IPS-15b (cell line): Measurements from ENCODE around the gene LRP5.

ENCODE experiments used
- H3K27me3 ChIP-seq: one replicate; pipeline ENCODE4 v1.6.1; 2013; ENCODE audit warnings: low read length; ENCODE audit not compliant: control insufficient read depth, insufficient read depth
- H3K36me3 ChIP-seq: one replicate; pipeline ENCODE4 v1.6.1; 2013; ENCODE audit warnings: low read length; ENCODE audit not compliant: control insufficient read depth, insufficient read depth
- H3K4me1 ChIP-seq: one replicate; pipeline ENCODE4 v1.6.1; 2013; ENCODE audit warnings: mild to moderate bottlenecking, low read length; ENCODE audit not compliant: control insufficient read depth, insufficient read depth
- H3K4me3 ChIP-seq: one replicate; pipeline ENCODE4 v1.5.1; 2013; ENCODE audit warnings: low read depth, low read length
- H3K9ac ChIP-seq: one replicate; pipeline ENCODE4 v1.6.1; 2013; ENCODE audit warnings: low read depth, mild to moderate bottlenecking, low read length
- H3K9me3 ChIP-seq: one replicate; pipeline ENCODE4 v1.6.1; 2013; ENCODE audit warnings: mild to moderate bottlenecking, low read length; ENCODE audit not compliant: control insufficient read depth, insufficient read depth

LRP5 gene

GRCh38 chr11:68345776-68346461 lies 33.5 kb downstream of the LRP5 start:
- H3K4me3 ChIP-seq = no peak overlapping the region
- H3K4me1 ChIP-seq = peaks cover 2% of the 10 kb centered on the region
- H3K9me3 ChIP-seq = peaks cover 3% of the 10 kb centered on the region
- no peak overlapping the region for H3K9ac ChIP-seq
- peaks cover 2% of the 10 kb centered on the region for H3K36me3 ChIP-seq
- H3K27me3 ChIP-seq = no peaks in the 10 kb centered on the region

- H3K9ac ChIP-seq = no peak overlapping the region
- peaks cover 3% of the 10 kb centered on the region for H3K9me3 ChIP-seq
- peaks cover 2% of the 10 kb centered on the region for H3K4me1 ChIP-seq
- H3K27me3 ChIP-seq = no peaks in the 10 kb centered on the region
- peaks cover 7% of the 10 kb centered on the region for H3K36me3 ChIP-seq
- no peak overlapping the region for H3K4me3 ChIP-seq
Measured at GRCh38 chr11:68346462-68346790, 34.0 kb downstream of the LRP5 start.

- H3K4me1 ChIP-seq = peaks cover 2% of the 10 kb centered on the region
- no peak overlapping the region for H3K4me3 ChIP-seq
- no peak overlapping the region for H3K9ac ChIP-seq
- peaks cover 3% of the 10 kb centered on the region for H3K9me3 ChIP-seq
- H3K27me3 ChIP-seq = no peaks in the 10 kb centered on the region
- H3K36me3 ChIP-seq = peaks cover 12% of the 10 kb centered on the region
Measured at GRCh38 chr11:68347345-68347744, 35.0 kb downstream of the LRP5 start.

- Histone ChIP-seq H3K9me3 (peaks cover 3% of the 10 kb centered on the region), H3K9ac (no peak overlapping the region), H3K36me3 (peaks cover 15% of the 10 kb centered on the region), H3K27me3 (no peaks in the 10 kb centered on the region), H3K4me3 (no peak overlapping the region), H3K4me1 (no peaks in the 10 kb centered on the region)
Measured at GRCh38 chr11:68347841-68348240, 35.5 kb downstream of the LRP5 start.

- peaks cover 3% of the 10 kb centered on the region for H3K9me3 ChIP-seq
- H3K4me1 ChIP-seq = no peaks in the 10 kb centered on the region
- no peak overlapping the region for H3K4me3 ChIP-seq
- H3K27me3 ChIP-seq = no peaks in the 10 kb centered on the region
- H3K36me3 ChIP-seq = peaks cover 19% of the 10 kb centered on the region
- no peak overlapping the region for H3K9ac ChIP-seq
Measured at GRCh38 chr11:68349461-68350249, 37.3 kb downstream of the LRP5 start.

- Histone ChIP-seq H3K4me3 (no peak overlapping the region), H3K27me3 (no peaks in the 10 kb centered on the region), H3K9ac (no peak overlapping the region), H3K36me3 (peaks cover 19% of the 10 kb centered on the region), H3K4me1 (no peaks in the 10 kb centered on the region), H3K9me3 (peaks cover 3% of the 10 kb centered on the region)
Measured at GRCh38 chr11:68350759-68351449, 38.5 kb downstream of the LRP5 start.

- H3K27me3 ChIP-seq = no peaks in the 10 kb centered on the region
- peaks cover 3% of the 10 kb centered on the region for H3K9me3 ChIP-seq
- no peak overlapping the region for H3K9ac ChIP-seq
- no peak overlapping the region for H3K4me3 ChIP-seq
- H3K4me1 ChIP-seq = no peaks in the 10 kb centered on the region
- H3K36me3 ChIP-seq = peaks cover 19% of the 10 kb centered on the region
Measured at GRCh38 chr11:68351450-68352275, 39.3 kb downstream of the LRP5 start.

GRCh38 chr11:68352591-68352990 lies 40.2 kb downstream of the LRP5 start:
- Histone ChIP-seq H3K27me3 (no peaks in the 10 kb centered on the region), H3K9ac (no peak overlapping the region), H3K4me3 (no peak overlapping the region), H3K9me3 (peaks cover 3% of the 10 kb centered on the region), H3K4me1 (no peaks in the 10 kb centered on the region), H3K36me3 (peaks cover 21% of the 10 kb centered on the region)

GRCh38 chr11:68353118-68353517 lies 40.7 kb downstream of the LRP5 start:
- H3K36me3 ChIP-seq = peaks cover 21% of the 10 kb centered on the region
- H3K9ac ChIP-seq = no peak overlapping the region
- H3K27me3 ChIP-seq = no peaks in the 10 kb centered on the region
- no peaks in the 10 kb centered on the region for H3K4me1 ChIP-seq
- peaks cover 3% of the 10 kb centered on the region for H3K9me3 ChIP-seq
- H3K4me3 ChIP-seq = no peak overlapping the region

- H3K36me3 ChIP-seq = peaks cover 26% of the 10 kb centered on the region
- peaks cover 3% of the 10 kb centered on the region for H3K9me3 ChIP-seq
- no peaks in the 10 kb centered on the region for H3K4me1 ChIP-seq
- no peak overlapping the region for H3K9ac ChIP-seq
- no peak overlapping the region for H3K4me3 ChIP-seq
- no peaks in the 10 kb centered on the region for H3K27me3 ChIP-seq
Measured at GRCh38 chr11:68353669-68354068, 41.3 kb downstream of the LRP5 start.

GRCh38 chr11:68354148-68354872 lies 41.9 kb downstream of the LRP5 start:
- Histone ChIP-seq H3K9me3 (peaks cover 3% of the 10 kb centered on the region), H3K4me3 (no peak overlapping the region), H3K4me1 (no peaks in the 10 kb centered on the region), H3K9ac (no peak overlapping the region), H3K27me3 (no peaks in the 10 kb centered on the region), H3K36me3 (peaks cover 31% of the 10 kb centered on the region)
